ENCODE data around the gene GLRX2.
A peak's percentile ranks its signal among the peaks of the same experiment; 100 is the strongest.

GLRX2 gene

DNA sequence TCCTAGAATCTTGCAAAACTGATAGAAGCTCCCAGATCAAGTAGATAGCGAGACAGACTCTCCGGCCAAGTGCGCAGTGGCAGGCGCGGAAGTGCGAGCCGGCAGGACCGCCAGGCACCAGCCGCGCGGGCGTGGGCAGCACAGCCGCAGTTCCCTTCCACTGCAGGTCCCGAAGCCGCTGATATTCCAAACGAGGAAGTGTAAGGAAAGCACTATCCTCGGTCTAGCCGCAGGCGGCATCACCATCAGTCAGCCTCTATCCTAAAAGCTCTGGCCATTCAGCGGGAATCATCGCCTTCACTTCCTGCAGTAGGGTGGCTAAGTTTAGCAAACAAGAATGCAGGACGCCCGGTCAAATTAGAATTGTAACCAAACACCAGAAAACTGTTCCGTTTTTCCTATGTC, 710 bp downstream of the GLRX2 start:
- TF ChIP-seq, protein P1, sequence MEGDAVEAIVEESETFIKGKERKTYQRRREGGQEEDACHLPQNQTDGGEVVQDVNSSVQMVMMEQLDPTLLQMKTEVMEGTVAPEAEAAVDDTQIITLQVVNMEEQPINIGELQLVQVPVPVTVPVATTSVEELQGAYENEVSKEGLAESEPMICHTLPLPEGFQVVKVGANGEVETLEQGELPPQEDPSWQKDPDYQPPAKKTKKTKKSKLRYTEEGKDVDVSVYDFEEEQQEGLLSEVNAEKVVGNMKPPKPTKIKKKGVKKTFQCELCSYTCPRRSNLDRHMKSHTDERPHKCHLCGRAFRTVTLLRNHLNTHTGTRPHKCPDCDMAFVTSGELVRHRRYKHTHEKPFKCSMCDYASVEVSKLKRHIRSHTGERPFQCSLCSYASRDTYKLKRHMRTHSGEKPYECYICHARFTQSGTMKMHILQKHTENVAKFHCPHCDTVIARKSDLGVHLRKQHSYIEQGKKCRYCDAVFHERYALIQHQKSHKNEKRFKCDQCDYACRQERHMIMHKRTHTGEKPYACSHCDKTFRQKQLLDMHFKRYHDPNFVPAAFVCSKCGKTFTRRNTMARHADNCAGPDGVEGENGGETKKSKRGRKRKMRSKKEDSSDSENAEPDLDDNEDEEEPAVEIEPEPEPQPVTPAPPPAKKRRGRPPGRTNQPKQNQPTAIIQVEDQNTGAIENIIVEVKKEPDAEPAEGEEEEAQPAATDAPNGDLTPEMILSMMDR (IDR thresholded peaks at IDR 0.05; ENCODE audit: low read depth, low read length, missing control alignments), result no peak
- peak; percentile 20 for DNase-seq (ENCODE audit: extremely low read depth, low read depth)
- peak overlapping the region; percentile 81 for H3K4me3 ChIP-seq (replicated peaks; ENCODE audit: low read depth, low read length)

DNA sequence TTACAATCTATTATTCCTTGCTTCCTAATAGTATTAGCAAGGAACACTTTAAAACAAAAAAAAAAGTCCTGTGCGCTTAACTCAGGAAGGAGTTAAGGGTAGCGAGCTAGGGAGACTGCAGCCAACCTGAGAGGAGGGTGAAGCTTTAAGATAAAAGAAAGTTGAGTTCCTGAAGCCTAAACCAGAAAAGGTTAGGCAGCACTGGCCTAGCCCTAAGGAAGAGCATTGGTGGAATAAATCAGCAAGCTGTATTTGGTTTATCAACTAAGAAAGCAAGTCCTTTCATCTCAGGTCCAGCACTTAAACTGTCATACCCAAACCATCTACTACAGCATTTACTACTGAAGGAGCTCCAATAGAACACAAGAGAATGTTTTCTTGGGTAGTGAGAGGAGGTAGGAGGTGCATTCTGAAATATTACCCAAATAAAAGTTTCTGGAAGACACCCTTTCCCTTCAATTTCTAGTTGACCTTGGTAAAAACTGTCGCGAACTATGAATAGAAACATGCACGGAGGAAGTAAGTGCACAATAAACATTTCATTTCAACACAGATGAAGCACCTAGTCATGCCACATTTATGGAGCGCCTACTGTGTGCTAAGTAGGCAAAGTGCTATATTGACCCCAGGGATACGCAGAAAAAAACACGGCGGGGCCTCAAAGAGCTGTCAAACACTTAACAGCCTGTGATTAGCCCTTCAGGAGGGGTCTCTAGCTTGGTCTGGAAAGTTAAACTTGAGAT, 1.3 kb downstream of the GLRX2 start:
- TF ChIP-seq, protein P1 (IDR thresholded peaks at IDR 0.05; ENCODE audit: low read depth, low read length, missing control alignments), result no peak
- H3K4me3 ChIP-seq (replicated peaks; ENCODE audit: low read depth, low read length), result peak overlapping the region; percentile 81
- no peak for DNase-seq (ENCODE audit: extremely low read depth, low read depth)

DNA sequence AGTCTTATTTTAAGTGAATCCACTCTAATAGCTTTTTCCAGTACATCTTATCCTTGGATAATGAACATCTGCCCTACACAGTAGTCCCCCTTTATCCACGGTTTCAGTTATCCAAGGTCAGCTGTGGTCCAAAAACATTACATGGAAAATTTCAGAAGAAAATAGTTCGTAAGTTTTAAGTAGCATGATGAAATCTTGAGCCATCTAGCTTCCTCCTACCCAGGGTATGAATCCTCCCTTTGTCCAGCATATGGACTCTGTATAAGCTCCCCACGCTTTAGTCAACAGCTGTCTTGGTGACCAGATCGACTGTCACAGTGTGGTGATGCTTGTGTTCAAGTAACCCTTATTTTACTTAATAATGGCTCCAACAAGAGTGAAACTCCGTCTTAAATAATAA, 2.6 kb downstream of the GLRX2 start:
- TF ChIP-seq, protein P1 (IDR thresholded peaks at IDR 0.05; ENCODE audit: low read depth, low read length, missing control alignments), result no peak
- no peak overlapping the region for H3K4me3 ChIP-seq (replicated peaks; ENCODE audit: low read depth, low read length)
- DNase-seq (ENCODE audit: extremely low read depth, low read depth), result no peak

DNA sequence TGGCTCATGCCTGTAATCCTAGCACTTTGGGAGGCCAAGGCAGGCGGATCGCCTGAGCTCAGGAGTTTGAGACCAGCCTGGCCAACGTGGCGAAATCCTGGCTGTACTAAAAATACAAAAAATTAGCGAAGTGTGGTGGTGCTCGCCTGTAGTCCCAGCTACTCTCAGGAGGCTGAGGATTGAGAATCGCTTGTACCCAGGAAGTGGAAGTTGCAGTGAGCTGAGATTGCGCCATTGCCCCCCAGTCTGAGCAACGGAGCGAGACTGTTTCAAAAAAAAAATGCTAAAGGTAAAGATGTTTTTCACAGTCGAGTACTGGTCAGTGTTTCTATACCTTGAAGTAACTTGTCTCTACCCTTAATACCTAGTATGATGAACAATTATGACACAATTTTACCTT, 11.1 kb downstream of the GLRX2 start:
- TF ChIP-seq, protein P1 (IDR thresholded peaks at IDR 0.05; ENCODE audit: low read depth, low read length, missing control alignments), result no peak
- DNase-seq (ENCODE audit: extremely low read depth, low read depth), result no peak
- H3K4me3 ChIP-seq (replicated peaks; ENCODE audit: low read depth, low read length), result no peak overlapping the region

DNA sequence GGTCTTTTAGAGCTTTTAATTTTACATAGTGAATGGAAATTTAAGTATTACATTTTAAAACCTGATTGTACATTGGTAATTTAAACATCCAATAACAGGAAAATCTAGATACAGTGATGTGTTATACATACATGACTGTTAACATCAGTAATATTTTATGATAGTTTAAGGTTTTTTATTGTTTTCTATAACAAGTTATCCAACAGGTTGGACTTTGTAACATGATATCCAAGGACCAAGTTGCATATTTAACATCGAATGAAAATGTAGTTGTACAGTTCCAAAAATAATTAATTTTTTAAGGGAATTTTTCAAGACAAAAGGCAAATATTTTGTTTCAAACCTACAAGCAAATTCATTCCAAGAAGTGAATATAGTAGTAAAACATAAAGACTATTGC, 14.3 kb downstream of the GLRX2 start:
- no peak for DNase-seq (ENCODE audit: extremely low read depth, low read depth)
- TF ChIP-seq, protein P1 (IDR thresholded peaks at IDR 0.05; ENCODE audit: low read depth, low read length, missing control alignments), result no peak
- H3K4me3 ChIP-seq (replicated peaks; ENCODE audit: low read depth, low read length), result no peak overlapping the region

DNA sequence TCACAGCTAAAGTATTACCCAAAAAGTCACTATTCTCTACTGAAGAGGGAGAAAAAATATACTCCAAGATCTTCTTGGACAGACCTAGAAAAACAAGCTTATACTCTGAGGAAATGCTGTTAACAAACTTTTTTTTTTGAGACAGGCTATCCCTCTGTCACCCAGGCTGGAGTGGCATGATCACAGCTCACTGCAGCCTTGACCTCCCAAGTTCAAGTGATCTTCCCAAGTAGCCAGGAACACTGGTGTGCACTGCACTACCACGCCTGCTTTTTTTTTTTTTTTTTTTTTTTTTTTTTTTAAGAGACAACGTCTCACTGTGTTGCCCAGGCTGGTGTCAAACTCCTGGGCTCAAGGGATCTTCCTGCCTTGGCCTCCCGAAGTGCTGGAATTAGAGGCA, 17.3 kb downstream of the GLRX2 start:
- TF ChIP-seq, protein P1 (IDR thresholded peaks at IDR 0.05; ENCODE audit: low read depth, low read length, missing control alignments), result no peak
- DNase-seq (ENCODE audit: extremely low read depth, low read depth), result no peak
- no peak overlapping the region for H3K4me3 ChIP-seq (replicated peaks; ENCODE audit: low read depth, low read length)

DNA sequence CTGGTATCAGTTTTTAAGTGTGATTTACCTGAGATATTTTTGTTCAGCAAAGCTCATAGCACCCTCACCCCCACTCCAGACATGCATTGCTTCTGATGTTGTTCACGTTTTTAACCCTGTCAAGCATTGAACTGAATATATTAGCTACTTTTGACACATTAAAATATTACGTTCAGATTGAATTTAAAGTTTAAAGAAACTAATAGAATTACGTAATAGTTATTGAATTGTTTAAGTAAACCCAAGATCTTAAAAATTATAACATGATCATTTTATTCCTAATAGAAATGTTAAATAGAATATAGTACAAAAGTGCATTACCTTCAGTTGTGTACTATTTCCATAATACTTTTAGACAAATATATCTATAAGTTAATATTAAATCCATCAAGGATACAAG, 18.9 kb downstream of the GLRX2 start:
- no peak overlapping the region for H3K4me3 ChIP-seq (replicated peaks; ENCODE audit: low read depth, low read length)
- no peak for DNase-seq (ENCODE audit: extremely low read depth, low read depth)
- TF ChIP-seq, protein P1 (IDR thresholded peaks at IDR 0.05; ENCODE audit: low read depth, low read length, missing control alignments), result no peak
